Measurements from ENCODE around the gene VSTM5.
"Not testable (repeated sequence)": the region's sequence is repeated elsewhere in the genome, so short reads cannot be mapped to it uniquely, and the experiment has no call there.

VSTM5 gene

DNA sequence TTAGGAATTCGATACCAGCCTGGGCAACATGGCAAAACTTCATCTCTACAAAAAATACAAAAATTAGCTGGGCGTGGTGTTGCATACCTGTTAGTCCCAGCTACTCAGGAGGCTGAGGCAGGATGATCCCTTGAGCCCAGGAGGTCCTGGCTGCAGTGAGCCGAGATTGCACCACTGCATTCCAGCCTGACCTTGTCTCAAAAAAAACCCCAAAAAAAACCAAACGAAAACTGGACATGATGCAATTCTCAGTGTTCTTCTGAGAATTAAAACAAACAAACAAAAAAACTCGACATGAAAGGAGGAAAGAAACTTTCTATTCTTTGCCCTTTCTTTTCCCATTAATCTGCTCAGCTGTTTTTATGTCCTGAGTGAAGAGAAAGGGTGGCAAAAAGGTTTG is 58.9 kb downstream of the VSTM5 start:
- Histone ChIP-seq H3K27me3 (ENCODE audit: insufficient read depth, low read length) (no peaks in the 10 kb centered on the region), H3K36me3 (ENCODE audit: insufficient read depth, low read length) (peaks cover 53% of the 10 kb centered on the region), H3K27ac (ENCODE audit: low read depth, low read length) (no peak overlapping the region), H3K4me1 (ENCODE audit: control insufficient read depth, insufficient read depth, low read length, unreplicated experiment) (peaks cover 12% of the 10 kb centered on the region), H3K4me3 (ENCODE audit: low read depth, low read length) (no peak overlapping the region), H3K79me2 (ENCODE audit: control insufficient read depth, insufficient read depth, low read length, unreplicated experiment) (peaks cover 34% of the 10 kb centered on the region), H2AFZ (ENCODE audit: low read length, unreplicated experiment) (no peak overlapping the region)

GRCh38 chr11:93784935-93785360 is 65.5 kb downstream of the VSTM5 start:
- peaks cover 7% of the 10 kb centered on the region for H3K36me3 ChIP-seq (ENCODE audit: insufficient read depth, low read length)
- peaks cover 20% of the 10 kb centered on the region for H3K4me1 ChIP-seq (ENCODE audit: control insufficient read depth, insufficient read depth, low read length, unreplicated experiment)
- peak overlapping the region; percentile 95 for H3K4me3 ChIP-seq (ENCODE audit: low read depth, low read length)
- H3K27ac ChIP-seq (ENCODE audit: low read depth, low read length): peak overlapping the region; percentile 69; the same call in 1 of the 2 replicates
- H3K27me3 ChIP-seq (ENCODE audit: insufficient read depth, low read length): no peaks in the 10 kb centered on the region
- H3K79me2 ChIP-seq (ENCODE audit: control insufficient read depth, insufficient read depth, low read length, unreplicated experiment): peaks cover 55% of the 10 kb centered on the region
- peak overlapping the region; percentile 35 for H2AFZ ChIP-seq (ENCODE audit: low read length, unreplicated experiment)

- Histone ChIP-seq H3K79me2 (ENCODE audit: control insufficient read depth, insufficient read depth, low read length, unreplicated experiment) (peaks cover 48% of the 10 kb centered on the region), H2AFZ (ENCODE audit: low read length, unreplicated experiment) (peak within 1 kb of the TSS; percentile 61), H3K36me3 (ENCODE audit: insufficient read depth, low read length) (peaks cover 2% of the 10 kb centered on the region), H3K4me3 (ENCODE audit: low read depth, low read length) (peak within 1 kb of the TSS; percentile 95), H3K4me1 (ENCODE audit: control insufficient read depth, insufficient read depth, low read length, unreplicated experiment) (peaks cover 20% of the 10 kb centered on the region), H3K27ac (ENCODE audit: low read depth, low read length) (peak within 1 kb of the TSS; percentile 69), H3K27me3 (ENCODE audit: insufficient read depth, low read length) (no peaks in the 10 kb centered on the region)
Observed at GRCh38 chr11:93784145-93784934, 66.1 kb downstream of the VSTM5 start, which contains the start of gene MED17. TSS of gene MED17 (plus strand) at chr11:93784282. CDS start at chr11:93784514, 232 bp downstream.

- Histone ChIP-seq H3K27me3 (ENCODE audit: insufficient read depth, low read length) (no peaks in the 10 kb centered on the region), H3K36me3 (ENCODE audit: insufficient read depth, low read length) (no peaks in the 10 kb centered on the region; the same call in none of the 2 replicates), H3K79me2 (ENCODE audit: control insufficient read depth, insufficient read depth, low read length, unreplicated experiment) (peaks cover 43% of the 10 kb centered on the region), H3K27ac (ENCODE audit: low read depth, low read length) (peak overlapping the region; percentile 69), H3K4me3 (ENCODE audit: low read depth, low read length) (peak overlapping the region; percentile 95), H2AFZ (ENCODE audit: low read length, unreplicated experiment) (peak overlapping the region; percentile 61), H3K4me1 (ENCODE audit: control insufficient read depth, insufficient read depth, low read length, unreplicated experiment) (peaks cover 20% of the 10 kb centered on the region)
Observed at GRCh38 chr11:93783765-93784144, 66.7 kb downstream of the VSTM5 start.

- Histone ChIP-seq H3K79me2 (ENCODE audit: control insufficient read depth, insufficient read depth, low read length, unreplicated experiment) (peaks cover 41% of the 10 kb centered on the region), H3K4me1 (ENCODE audit: control insufficient read depth, insufficient read depth, low read length, unreplicated experiment) (peaks cover 20% of the 10 kb centered on the region), H3K4me3 (ENCODE audit: low read depth, low read length) (peak overlapping the region; percentile 95), H3K27ac (ENCODE audit: low read depth, low read length) (no peak overlapping the region), H3K27me3 (ENCODE audit: insufficient read depth, low read length) (no peaks in the 10 kb centered on the region), H2AFZ (ENCODE audit: low read length, unreplicated experiment) (no peak overlapping the region), H3K36me3 (ENCODE audit: insufficient read depth, low read length) (no peaks in the 10 kb centered on the region; the same call in 1 of the 2 replicates)
Observed at GRCh38 chr11:93783362-93783761, 67.1 kb downstream of the VSTM5 start.

GRCh38 chr11:93775289-93775688 is 75.1 kb downstream of the VSTM5 start:
- H3K79me2 ChIP-seq (ENCODE audit: control insufficient read depth, insufficient read depth, low read length, unreplicated experiment): no peaks in the 10 kb centered on the region
- H2AFZ ChIP-seq (ENCODE audit: low read length, unreplicated experiment): no peak overlapping the region
- no peak overlapping the region for H3K27ac ChIP-seq (ENCODE audit: low read depth, low read length)
- no peak overlapping the region for H3K4me3 ChIP-seq (ENCODE audit: low read depth, low read length)
- no peaks in the 10 kb centered on the region; the same call in 1 of the 2 replicates for H3K36me3 ChIP-seq (ENCODE audit: insufficient read depth, low read length)
- H3K27me3 ChIP-seq (ENCODE audit: insufficient read depth, low read length): no peaks in the 10 kb centered on the region
- H3K4me1 ChIP-seq (ENCODE audit: control insufficient read depth, insufficient read depth, low read length, unreplicated experiment): no peaks in the 10 kb centered on the region

DNA sequence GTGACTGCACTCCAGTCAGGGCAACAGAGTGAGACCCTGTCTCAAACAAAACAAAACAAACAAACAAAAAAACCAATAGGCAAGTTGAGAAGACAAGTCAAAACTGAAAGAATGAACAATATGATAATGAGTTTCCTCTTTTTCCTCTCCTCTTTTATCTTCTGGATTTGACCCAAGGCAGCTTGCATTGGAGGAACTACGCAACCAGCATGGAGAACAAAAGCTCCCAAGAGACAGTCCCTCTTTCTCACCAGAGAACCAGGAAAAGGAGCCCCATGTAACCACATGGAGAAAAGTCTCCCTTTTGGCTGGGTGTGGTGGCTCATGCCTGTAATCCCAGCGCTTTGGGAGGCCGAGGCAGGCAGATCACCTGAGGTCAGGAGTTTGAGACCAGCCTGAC is 75.9 kb downstream of the VSTM5 start:
- H3K4me3 ChIP-seq (ENCODE audit: low read depth, low read length); H3K79me2 ChIP-seq (ENCODE audit: control insufficient read depth, insufficient read depth, low read length, unreplicated experiment); H3K27ac ChIP-seq (ENCODE audit: low read depth, low read length); H3K27me3 ChIP-seq (ENCODE audit: insufficient read depth, low read length); H3K36me3 ChIP-seq (ENCODE audit: insufficient read depth, low read length); H3K4me1 ChIP-seq (ENCODE audit: control insufficient read depth, insufficient read depth, low read length, unreplicated experiment); H2AFZ ChIP-seq (ENCODE audit: low read length, unreplicated experiment): not testable (repeated sequence)

DNA sequence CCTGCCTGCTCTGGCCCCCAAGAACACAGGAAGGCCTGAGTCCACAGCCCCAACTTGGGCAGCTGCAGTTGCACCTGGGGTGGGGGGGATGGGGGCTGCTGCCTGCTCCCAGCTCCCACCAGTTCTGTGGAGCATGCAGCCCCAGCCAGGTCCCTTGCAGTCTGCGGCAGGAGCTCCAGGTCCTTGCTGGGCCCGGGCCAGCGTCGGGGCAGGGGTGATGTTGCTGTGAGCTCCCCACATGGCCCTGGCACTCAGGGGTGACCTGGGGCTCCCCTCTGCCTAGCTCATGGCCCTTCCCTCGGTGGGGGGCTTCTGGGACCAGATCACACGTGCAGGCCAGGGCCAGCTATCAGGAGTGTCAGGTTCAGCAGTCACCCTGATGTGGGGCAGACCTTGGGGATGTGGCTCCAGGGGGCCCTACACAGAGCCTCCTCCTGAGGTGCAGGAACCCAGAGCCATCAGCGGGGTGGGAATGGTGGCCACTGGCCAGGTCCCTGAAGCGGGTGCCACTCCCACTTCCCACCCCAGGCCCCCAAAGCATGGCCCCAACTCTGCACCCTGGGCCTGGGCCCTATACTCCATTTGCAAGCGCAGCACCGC is 76.7 kb downstream of the VSTM5 start:
- no peaks in the 10 kb centered on the region for H3K27me3 ChIP-seq (ENCODE audit: insufficient read depth, low read length)
- no peak overlapping the region for H3K27ac ChIP-seq (ENCODE audit: low read depth, low read length)
- H2AFZ ChIP-seq (ENCODE audit: low read length, unreplicated experiment): no peak overlapping the region
- no peak overlapping the region for H3K4me3 ChIP-seq (ENCODE audit: low read depth, low read length)
- H3K79me2 ChIP-seq (ENCODE audit: control insufficient read depth, insufficient read depth, low read length, unreplicated experiment): no peaks in the 10 kb centered on the region
- H3K36me3 ChIP-seq (ENCODE audit: insufficient read depth, low read length): no peaks in the 10 kb centered on the region
- no peaks in the 10 kb centered on the region for H3K4me1 ChIP-seq (ENCODE audit: control insufficient read depth, insufficient read depth, low read length, unreplicated experiment)

DNA sequence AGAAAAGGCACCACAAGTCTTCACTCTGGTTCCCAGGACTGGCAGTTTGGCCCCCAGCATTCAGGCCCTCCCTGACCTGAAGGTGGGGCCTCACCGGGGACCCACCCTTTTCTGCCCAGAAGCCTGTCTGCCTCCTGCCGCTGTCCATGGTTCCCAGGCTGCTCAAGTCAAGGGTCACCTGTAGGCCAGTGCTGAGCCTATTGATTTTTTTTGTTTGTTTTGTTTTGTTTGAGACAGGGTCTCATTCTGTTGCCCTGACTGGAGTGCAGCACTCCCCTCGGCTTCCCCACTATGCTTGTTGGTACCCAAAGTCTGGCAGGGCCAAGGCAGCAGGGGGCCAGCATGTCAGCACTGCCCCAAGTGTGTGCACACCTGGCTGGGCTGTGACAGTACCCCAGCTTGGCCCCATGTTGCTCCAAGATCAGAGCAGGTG is 77.4 kb downstream of the VSTM5 start:
- Histone ChIP-seq H3K27ac (ENCODE audit: low read depth, low read length) (no peak overlapping the region), H2AFZ (ENCODE audit: low read length, unreplicated experiment) (no peak overlapping the region), H3K36me3 (ENCODE audit: insufficient read depth, low read length) (no peaks in the 10 kb centered on the region), H3K79me2 (ENCODE audit: control insufficient read depth, insufficient read depth, low read length, unreplicated experiment) (no peaks in the 10 kb centered on the region), H3K27me3 (ENCODE audit: insufficient read depth, low read length) (no peaks in the 10 kb centered on the region), H3K4me3 (ENCODE audit: low read depth, low read length) (no peak overlapping the region), H3K4me1 (ENCODE audit: control insufficient read depth, insufficient read depth, low read length, unreplicated experiment) (no peaks in the 10 kb centered on the region)

GRCh38 chr11:93772123-93772522 is 78.3 kb downstream of the VSTM5 start:
- H3K4me1 ChIP-seq (ENCODE audit: control insufficient read depth, insufficient read depth, low read length, unreplicated experiment): no peaks in the 10 kb centered on the region
- no peak overlapping the region for H3K27ac ChIP-seq (ENCODE audit: low read depth, low read length)
- H3K79me2 ChIP-seq (ENCODE audit: control insufficient read depth, insufficient read depth, low read length, unreplicated experiment): no peaks in the 10 kb centered on the region
- no peaks in the 10 kb centered on the region for H3K36me3 ChIP-seq (ENCODE audit: insufficient read depth, low read length)
- no peak overlapping the region for H3K4me3 ChIP-seq (ENCODE audit: low read depth, low read length)
- H2AFZ ChIP-seq (ENCODE audit: low read length, unreplicated experiment): no peak overlapping the region
- H3K27me3 ChIP-seq (ENCODE audit: insufficient read depth, low read length): no peaks in the 10 kb centered on the region

DNA sequence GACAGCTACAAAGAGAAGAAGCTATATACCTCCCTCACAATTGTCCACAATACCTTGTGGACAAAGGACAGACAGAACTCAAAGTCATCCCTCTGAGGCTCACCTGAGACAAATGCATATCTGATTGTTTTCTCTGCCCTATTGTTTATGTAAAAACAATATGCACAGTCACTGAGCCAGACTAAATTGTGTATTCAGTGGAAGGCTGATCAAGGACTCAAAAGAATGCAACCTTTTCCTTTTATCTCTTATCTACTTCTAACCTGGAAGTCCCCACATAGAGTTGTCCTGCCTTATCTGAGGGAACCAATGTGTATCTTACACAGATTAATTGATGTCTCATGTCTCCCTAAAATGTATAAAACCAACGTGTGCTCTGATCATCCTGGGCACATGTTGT is 80.3 kb downstream of the VSTM5 start:
- no peak overlapping the region for H3K27ac ChIP-seq (ENCODE audit: low read depth, low read length)
- H2AFZ ChIP-seq (ENCODE audit: low read length, unreplicated experiment): no peak overlapping the region
- no peaks in the 10 kb centered on the region for H3K79me2 ChIP-seq (ENCODE audit: control insufficient read depth, insufficient read depth, low read length, unreplicated experiment)
- H3K27me3 ChIP-seq (ENCODE audit: insufficient read depth, low read length): no peaks in the 10 kb centered on the region
- no peak overlapping the region for H3K4me3 ChIP-seq (ENCODE audit: low read depth, low read length)
- no peaks in the 10 kb centered on the region for H3K36me3 ChIP-seq (ENCODE audit: insufficient read depth, low read length)
- no peaks in the 10 kb centered on the region for H3K4me1 ChIP-seq (ENCODE audit: control insufficient read depth, insufficient read depth, low read length, unreplicated experiment)

Measured in ACC112 (cell line).